ENCODE data around the gene USF3.
"Not testable (repeated sequence)": the region's sequence is repeated elsewhere in the genome, so short reads cannot be mapped to it uniquely, and the experiment has no call there.

USF3 gene

GRCh38 chr3:113649174-113649845 is 47.1 kb downstream of the USF3 start:
- H3K9me3 ChIP-seq (ENCODE audit: control insufficient read depth, insufficient read depth, low read length): peaks cover 9% of the 10 kb centered on the region
- H3K4me3 ChIP-seq (ENCODE audit: low read depth, low read length): no peak overlapping the region
- H3K27ac ChIP-seq (ENCODE audit: low read depth, low read length): no peak overlapping the region
- H3K27me3 ChIP-seq (ENCODE audit: control insufficient read depth, insufficient read depth, low read length): no peaks in the 10 kb centered on the region
- no peaks in the 10 kb centered on the region for H3K36me3 ChIP-seq (ENCODE audit: control insufficient read depth, insufficient read depth, low read length)
- H3K4me1 ChIP-seq (ENCODE audit: control insufficient read depth, insufficient read depth, low read length): no peaks in the 10 kb centered on the region
- no peak overlapping the region for H3K9ac ChIP-seq (ENCODE audit: low read depth, low read length)

DNA sequence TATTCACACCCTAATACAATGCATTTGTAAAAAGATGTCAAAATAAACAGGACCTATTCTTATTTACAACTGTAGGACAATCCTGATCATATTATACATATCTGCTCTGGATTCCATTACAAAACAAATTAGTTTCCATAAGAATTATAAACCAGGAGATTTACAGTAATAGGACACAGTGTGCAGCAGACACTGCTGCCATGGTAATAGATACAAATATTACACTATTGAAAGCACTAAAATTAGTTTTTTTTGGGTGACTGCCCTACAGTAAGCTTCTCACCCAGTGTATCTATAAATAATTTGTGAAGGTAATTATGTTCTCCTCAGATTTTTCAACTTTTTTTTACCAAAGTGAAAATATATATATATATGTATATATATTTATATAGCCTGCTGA is 47.9 kb downstream of the USF3 start:
- H3K36me3 ChIP-seq (ENCODE audit: control insufficient read depth, insufficient read depth, low read length): no peaks in the 10 kb centered on the region
- H3K9ac ChIP-seq (ENCODE audit: low read depth, low read length): no peak overlapping the region
- peaks cover 16% of the 10 kb centered on the region for H3K9me3 ChIP-seq (ENCODE audit: control insufficient read depth, insufficient read depth, low read length)
- H3K27me3 ChIP-seq (ENCODE audit: control insufficient read depth, insufficient read depth, low read length): no peaks in the 10 kb centered on the region
- H3K4me1 ChIP-seq (ENCODE audit: control insufficient read depth, insufficient read depth, low read length): no peaks in the 10 kb centered on the region
- no peak overlapping the region for H3K4me3 ChIP-seq (ENCODE audit: low read depth, low read length)
- no peak overlapping the region for H3K27ac ChIP-seq (ENCODE audit: low read depth, low read length)

GRCh38 chr3:113643583-113643982 is 52.9 kb downstream of the USF3 start:
- Histone ChIP-seq H3K4me3 (ENCODE audit: low read depth, low read length) (no peak overlapping the region), H3K9ac (ENCODE audit: low read depth, low read length) (no peak overlapping the region), H3K36me3 (ENCODE audit: control insufficient read depth, insufficient read depth, low read length) (no peaks in the 10 kb centered on the region), H3K27ac (ENCODE audit: low read depth, low read length) (no peak overlapping the region), H3K9me3 (ENCODE audit: control insufficient read depth, insufficient read depth, low read length) (peaks cover 17% of the 10 kb centered on the region), H3K27me3 (ENCODE audit: control insufficient read depth, insufficient read depth, low read length) (no peaks in the 10 kb centered on the region), H3K4me1 (ENCODE audit: control insufficient read depth, insufficient read depth, low read length) (no peaks in the 10 kb centered on the region)

- Histone ChIP-seq H3K9ac (ENCODE audit: low read depth, low read length) (no peak overlapping the region), H3K4me3 (ENCODE audit: low read depth, low read length) (no peak overlapping the region), H3K27me3 (ENCODE audit: control insufficient read depth, insufficient read depth, low read length) (no peaks in the 10 kb centered on the region), H3K9me3 (ENCODE audit: control insufficient read depth, insufficient read depth, low read length) (0 out of 2 replicates have a peak, but pooled peaks cover 4% of the 10 kb centered on the region), H3K4me1 (ENCODE audit: control insufficient read depth, insufficient read depth, low read length) (no peaks in the 10 kb centered on the region), H3K36me3 (ENCODE audit: control insufficient read depth, insufficient read depth, low read length) (no peaks in the 10 kb centered on the region), H3K27ac (ENCODE audit: low read depth, low read length) (no peak overlapping the region)
These were observed 57.5 kb downstream of the USF3 start for GRCh38 chr3:113638910-113639309.

GRCh38 chr3:113637756-113638155 is 58.7 kb downstream of the USF3 start:
- no peak overlapping the region for H3K4me3 ChIP-seq (ENCODE audit: low read depth, low read length)
- no peaks in the 10 kb centered on the region for H3K9me3 ChIP-seq (ENCODE audit: control insufficient read depth, insufficient read depth, low read length)
- H3K36me3 ChIP-seq (ENCODE audit: control insufficient read depth, insufficient read depth, low read length): no peaks in the 10 kb centered on the region
- H3K27ac ChIP-seq (ENCODE audit: low read depth, low read length): no peak overlapping the region
- no peaks in the 10 kb centered on the region for H3K4me1 ChIP-seq (ENCODE audit: control insufficient read depth, insufficient read depth, low read length)
- H3K9ac ChIP-seq (ENCODE audit: low read depth, low read length): no peak overlapping the region
- H3K27me3 ChIP-seq (ENCODE audit: control insufficient read depth, insufficient read depth, low read length): no peaks in the 10 kb centered on the region

DNA sequence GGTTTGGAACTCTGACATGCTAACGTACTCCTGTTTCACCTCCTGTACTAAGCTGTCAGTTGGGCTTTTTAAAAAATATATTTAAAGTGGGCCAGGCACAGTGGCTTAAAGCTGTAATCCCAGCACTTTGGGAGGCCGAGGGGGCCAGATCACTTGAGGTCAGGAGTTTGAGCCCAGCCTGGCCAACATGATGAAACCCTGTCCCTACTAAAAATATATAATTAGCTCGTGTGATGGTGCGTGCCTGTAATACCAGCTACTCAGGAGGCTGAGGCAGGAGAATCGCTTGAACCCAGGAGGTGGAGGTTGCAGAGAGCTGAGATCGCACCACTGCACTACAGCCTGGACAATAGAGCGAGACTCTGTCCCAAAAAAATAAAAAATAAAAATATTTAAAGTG is 60.4 kb downstream of the USF3 start:
- not testable (repeated sequence) for H3K27me3 ChIP-seq (ENCODE audit: control insufficient read depth, insufficient read depth, low read length); H3K36me3 ChIP-seq (ENCODE audit: control insufficient read depth, insufficient read depth, low read length); H3K27ac ChIP-seq (ENCODE audit: low read depth, low read length)

DNA sequence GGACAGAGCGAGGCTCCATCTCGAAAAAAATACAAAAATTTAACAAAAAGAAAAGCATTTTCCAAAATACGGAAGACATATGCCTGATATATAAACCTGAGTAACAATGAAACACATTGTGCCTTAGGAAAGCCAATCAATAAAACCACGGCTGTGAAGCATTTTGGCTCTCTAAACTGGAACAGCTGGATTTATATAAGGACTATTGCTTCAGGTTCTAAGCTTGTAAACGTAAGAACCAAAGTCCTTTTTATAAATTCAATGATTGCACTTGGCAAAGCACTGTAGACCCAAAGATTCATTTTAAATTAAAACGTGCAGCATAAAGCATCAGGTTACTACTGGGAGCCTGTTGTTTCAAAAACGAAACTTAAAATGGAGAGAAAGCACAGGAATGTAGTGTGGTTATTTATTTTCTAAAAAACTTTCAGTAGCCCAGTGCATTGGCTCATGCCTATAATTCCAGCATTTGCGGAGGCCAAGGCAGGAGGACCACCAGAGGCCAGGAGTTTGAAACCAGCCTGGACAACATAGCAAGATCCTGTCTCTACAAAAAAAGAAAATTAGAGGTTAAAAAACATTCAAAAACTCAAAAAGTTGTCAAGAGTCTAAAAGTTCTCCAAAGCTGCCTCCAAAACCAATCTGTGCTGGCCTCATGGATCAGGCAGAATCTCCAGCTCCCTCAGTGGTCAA is 61.5 kb downstream of the USF3 start:
- no peaks in the 10 kb centered on the region; the same call in 1 of the 2 replicates for H3K27me3 ChIP-seq (ENCODE audit: control insufficient read depth, insufficient read depth, low read length)
- no peaks in the 10 kb centered on the region for H3K9me3 ChIP-seq (ENCODE audit: control insufficient read depth, insufficient read depth, low read length)
- no peaks in the 10 kb centered on the region for H3K4me1 ChIP-seq (ENCODE audit: control insufficient read depth, insufficient read depth, low read length)
- no peak overlapping the region for H3K4me3 ChIP-seq (ENCODE audit: low read depth, low read length)
- no peaks in the 10 kb centered on the region for H3K36me3 ChIP-seq (ENCODE audit: control insufficient read depth, insufficient read depth, low read length)
- no peak overlapping the region for H3K9ac ChIP-seq (ENCODE audit: low read depth, low read length)
- H3K27ac ChIP-seq (ENCODE audit: low read depth, low read length): no peak overlapping the region

More for the DNA sequence above, 60.4 kb downstream of the USF3 start:
- H3K9me3 ChIP-seq (ENCODE audit: control insufficient read depth, insufficient read depth, low read length); H3K9ac ChIP-seq (ENCODE audit: low read depth, low read length); H3K4me1 ChIP-seq (ENCODE audit: control insufficient read depth, insufficient read depth, low read length); H3K4me3 ChIP-seq (ENCODE audit: low read depth, low read length): not testable (repeated sequence)

GRCh38 chr3:113631573-113631972 is 64.9 kb downstream of the USF3 start:
- Histone ChIP-seq H3K4me1 (ENCODE audit: control insufficient read depth, insufficient read depth, low read length) (no peaks in the 10 kb centered on the region), H3K9ac (ENCODE audit: low read depth, low read length) (no peak overlapping the region), H3K36me3 (ENCODE audit: control insufficient read depth, insufficient read depth, low read length) (no peaks in the 10 kb centered on the region), H3K4me3 (ENCODE audit: low read depth, low read length) (no peak overlapping the region), H3K27me3 (ENCODE audit: control insufficient read depth, insufficient read depth, low read length) (no peaks in the 10 kb centered on the region; the same call in 1 of the 2 replicates), H3K9me3 (ENCODE audit: control insufficient read depth, insufficient read depth, low read length) (no peaks in the 10 kb centered on the region), H3K27ac (ENCODE audit: low read depth, low read length) (no peak overlapping the region)

DNA sequence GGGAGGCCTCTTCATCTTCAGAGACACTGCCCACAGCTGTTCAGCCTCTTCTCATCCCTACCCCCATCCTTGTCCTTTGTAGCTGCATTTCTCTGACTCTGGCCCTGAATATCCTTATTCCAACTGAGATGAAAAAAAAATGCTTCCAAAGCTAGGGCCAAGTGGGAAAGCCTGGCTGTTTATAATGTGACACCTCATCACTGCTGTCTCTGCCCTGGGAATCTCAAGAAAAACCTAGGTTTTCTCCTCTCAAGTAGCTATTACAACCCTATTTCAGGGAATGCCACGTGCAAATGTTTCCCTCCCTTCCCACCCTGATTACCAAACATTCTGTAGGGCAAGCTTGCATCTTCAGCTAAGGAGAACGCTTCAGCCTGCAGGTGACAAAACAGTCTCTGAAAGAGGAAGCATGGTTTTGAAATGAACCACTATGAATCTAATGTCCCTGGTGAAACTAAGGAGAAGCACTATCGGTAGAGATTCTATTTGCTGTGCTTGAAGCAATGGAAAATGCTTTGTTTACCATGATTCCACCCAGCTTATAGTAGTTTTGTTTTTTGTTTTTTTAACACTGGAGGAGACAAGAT is 65.4 kb downstream of the USF3 start:
- Histone ChIP-seq H3K36me3 (ENCODE audit: control insufficient read depth, insufficient read depth, low read length) (no peaks in the 10 kb centered on the region), H3K27me3 (ENCODE audit: control insufficient read depth, insufficient read depth, low read length) (no peaks in the 10 kb centered on the region; the same call in 1 of the 2 replicates), H3K27ac (ENCODE audit: low read depth, low read length) (no peak overlapping the region), H3K4me1 (ENCODE audit: control insufficient read depth, insufficient read depth, low read length) (no peaks in the 10 kb centered on the region), H3K9ac (ENCODE audit: low read depth, low read length) (no peak overlapping the region), H3K4me3 (ENCODE audit: low read depth, low read length) (no peak overlapping the region), H3K9me3 (ENCODE audit: control insufficient read depth, insufficient read depth, low read length) (no peaks in the 10 kb centered on the region)

DNA sequence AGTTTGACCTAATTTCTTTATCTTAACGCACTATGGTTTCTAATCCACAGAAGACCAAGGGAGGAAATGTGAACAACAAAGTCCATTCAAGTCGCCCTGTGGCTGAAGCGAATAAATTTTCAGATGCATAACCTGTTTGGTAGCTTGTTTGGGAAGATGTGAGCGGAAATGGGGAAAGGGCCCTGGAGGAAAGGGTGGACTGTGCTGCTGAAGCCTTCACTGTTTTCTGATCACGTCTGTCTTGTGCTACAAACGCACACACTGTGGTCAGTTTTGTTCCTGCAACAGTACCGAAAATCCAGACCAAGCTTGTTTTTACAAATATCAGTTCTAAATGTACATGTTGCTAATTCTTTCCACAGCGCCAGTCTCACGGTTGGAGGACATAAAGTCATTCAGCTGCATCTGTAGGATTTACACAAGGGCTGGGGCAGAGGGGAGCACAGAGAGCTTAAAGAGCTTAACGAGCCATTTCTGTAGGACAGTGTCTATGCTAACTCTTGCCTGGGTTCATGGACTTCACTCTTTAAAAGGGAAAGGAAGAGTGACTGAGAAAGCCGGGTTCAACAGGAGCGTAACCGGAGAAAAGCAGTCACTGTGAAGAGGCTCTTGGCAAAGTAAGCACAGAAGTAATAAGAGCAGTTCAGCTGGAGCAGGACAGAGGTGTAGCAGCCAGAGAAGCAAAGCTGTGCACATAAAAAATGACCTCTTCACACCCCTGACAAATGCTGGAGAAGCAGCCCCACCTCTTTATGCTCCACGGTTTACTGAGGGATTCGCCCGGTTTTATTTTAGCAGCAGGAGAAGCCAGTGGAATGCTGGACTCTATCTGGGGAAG is 66.6 kb downstream of the USF3 start:
- Histone ChIP-seq H3K9ac (ENCODE audit: low read depth, low read length) (no peak overlapping the region), H3K27me3 (ENCODE audit: control insufficient read depth, insufficient read depth, low read length) (no peaks in the 10 kb centered on the region; the same call in 1 of the 2 replicates), H3K36me3 (ENCODE audit: control insufficient read depth, insufficient read depth, low read length) (no peaks in the 10 kb centered on the region), H3K4me3 (ENCODE audit: low read depth, low read length) (no peak overlapping the region), H3K9me3 (ENCODE audit: control insufficient read depth, insufficient read depth, low read length) (no peaks in the 10 kb centered on the region), H3K4me1 (ENCODE audit: control insufficient read depth, insufficient read depth, low read length) (no peaks in the 10 kb centered on the region), H3K27ac (ENCODE audit: low read depth, low read length) (no peak overlapping the region)

Data from HUES48 (cell line).